Measurements from ENCODE around the gene GRM7.

GRM7 gene

DNA sequence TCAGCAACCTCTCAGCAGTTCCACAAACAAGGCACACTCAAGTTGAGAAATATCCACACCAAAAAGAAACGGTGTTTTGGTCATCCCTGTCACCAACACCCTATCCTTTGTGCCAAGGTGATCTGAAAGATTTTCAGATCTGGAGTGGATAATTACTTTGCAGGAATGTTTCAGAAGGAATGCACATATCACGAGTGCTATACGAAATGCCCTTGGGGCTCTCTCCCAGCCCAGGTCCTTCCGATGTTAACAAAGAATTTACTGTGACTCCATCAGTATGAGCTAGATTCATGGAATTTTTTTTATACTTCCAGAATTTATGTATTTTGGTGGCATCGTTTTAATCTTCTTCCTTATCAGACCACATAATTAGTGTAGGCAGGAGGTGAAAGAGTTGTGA lies 105.0 kb downstream of the GRM7 start:
- DNase-seq (ENCODE audit: low read depth) = no peak

DNA sequence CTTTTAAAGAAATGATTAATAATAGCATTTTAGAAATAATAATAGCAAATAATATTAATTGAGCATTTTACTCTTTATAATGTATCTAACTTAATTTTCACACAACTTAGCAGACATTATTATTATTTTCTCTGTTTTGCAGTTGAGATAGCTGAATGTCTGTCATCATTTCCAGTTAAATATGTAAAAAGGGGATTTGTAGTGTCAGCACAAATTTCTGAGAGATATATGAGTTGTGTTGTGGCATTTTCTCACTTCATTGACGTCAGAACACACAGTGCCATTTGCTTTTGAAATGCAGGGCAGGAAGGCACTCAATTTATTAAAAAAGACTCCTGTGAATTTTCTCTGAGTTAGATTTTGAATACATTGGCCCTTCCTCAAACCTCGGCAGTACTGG lies 111.0 kb downstream of the GRM7 start:
- TF ChIP-seq, protein P1, sequence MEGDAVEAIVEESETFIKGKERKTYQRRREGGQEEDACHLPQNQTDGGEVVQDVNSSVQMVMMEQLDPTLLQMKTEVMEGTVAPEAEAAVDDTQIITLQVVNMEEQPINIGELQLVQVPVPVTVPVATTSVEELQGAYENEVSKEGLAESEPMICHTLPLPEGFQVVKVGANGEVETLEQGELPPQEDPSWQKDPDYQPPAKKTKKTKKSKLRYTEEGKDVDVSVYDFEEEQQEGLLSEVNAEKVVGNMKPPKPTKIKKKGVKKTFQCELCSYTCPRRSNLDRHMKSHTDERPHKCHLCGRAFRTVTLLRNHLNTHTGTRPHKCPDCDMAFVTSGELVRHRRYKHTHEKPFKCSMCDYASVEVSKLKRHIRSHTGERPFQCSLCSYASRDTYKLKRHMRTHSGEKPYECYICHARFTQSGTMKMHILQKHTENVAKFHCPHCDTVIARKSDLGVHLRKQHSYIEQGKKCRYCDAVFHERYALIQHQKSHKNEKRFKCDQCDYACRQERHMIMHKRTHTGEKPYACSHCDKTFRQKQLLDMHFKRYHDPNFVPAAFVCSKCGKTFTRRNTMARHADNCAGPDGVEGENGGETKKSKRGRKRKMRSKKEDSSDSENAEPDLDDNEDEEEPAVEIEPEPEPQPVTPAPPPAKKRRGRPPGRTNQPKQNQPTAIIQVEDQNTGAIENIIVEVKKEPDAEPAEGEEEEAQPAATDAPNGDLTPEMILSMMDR (conservative IDR thresholded peaks at IDR 0.05; ENCODE audit: low read depth, low read length) = no peak
- DNase-seq (ENCODE audit: low read depth) = no peak
- no peak overlapping the region for H3K4me3 ChIP-seq (ENCODE audit: low read length)

More for the DNA sequence above, 105.0 kb downstream of the GRM7 start:
- no peak overlapping the region for H3K4me3 ChIP-seq (ENCODE audit: low read length)
- TF ChIP-seq, protein P1 (conservative IDR thresholded peaks at IDR 0.05; ENCODE audit: low read depth, low read length) = no peak

- TF ChIP-seq, protein P1 (conservative IDR thresholded peaks at IDR 0.05; ENCODE audit: low read depth, low read length) = no peak
- no peak overlapping the region for H3K4me3 ChIP-seq (ENCODE audit: low read length)
- no peak for DNase-seq (ENCODE audit: low read depth)
These were observed 124.9 kb downstream of the GRM7 start for GRCh38 chr3:6985848-6986247.

DNA sequence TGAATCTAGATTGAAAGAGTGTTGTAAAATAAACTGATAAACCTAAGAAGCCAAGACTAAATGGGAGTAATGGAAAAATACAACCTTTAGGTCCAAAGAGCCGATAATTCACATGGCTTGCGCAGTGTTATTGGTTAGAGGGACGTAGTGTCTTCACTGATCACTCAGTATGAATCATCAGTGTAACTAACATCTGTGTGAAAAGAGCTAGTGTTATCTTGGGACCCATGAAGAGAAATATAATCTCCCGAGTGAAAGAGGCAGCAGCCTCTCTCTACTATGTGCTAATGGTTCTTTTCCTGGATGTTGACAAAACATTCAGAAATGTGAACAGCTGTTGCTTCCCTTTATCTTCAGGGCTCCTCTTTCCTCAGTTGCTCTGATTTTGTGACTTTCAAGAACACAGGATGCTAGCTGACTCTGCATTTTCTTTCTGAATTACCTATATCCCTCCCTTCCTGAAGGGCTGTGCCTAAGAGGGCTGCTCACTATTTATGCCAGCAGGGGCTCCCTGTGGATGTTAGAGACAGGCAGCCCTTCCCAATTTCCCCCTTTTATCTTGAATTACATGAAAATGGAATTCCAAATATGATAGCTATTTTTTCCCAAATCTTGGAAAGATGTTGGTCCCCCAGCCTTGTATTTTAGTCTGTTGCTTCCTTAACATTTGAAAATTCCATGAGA lies 128.8 kb downstream of the GRM7 start:
- TF ChIP-seq, protein P1 (conservative IDR thresholded peaks at IDR 0.05; ENCODE audit: low read depth, low read length) = no peak
- no peak overlapping the region for H3K4me3 ChIP-seq (ENCODE audit: low read length)
- no peak for DNase-seq (ENCODE audit: low read depth)

DNA sequence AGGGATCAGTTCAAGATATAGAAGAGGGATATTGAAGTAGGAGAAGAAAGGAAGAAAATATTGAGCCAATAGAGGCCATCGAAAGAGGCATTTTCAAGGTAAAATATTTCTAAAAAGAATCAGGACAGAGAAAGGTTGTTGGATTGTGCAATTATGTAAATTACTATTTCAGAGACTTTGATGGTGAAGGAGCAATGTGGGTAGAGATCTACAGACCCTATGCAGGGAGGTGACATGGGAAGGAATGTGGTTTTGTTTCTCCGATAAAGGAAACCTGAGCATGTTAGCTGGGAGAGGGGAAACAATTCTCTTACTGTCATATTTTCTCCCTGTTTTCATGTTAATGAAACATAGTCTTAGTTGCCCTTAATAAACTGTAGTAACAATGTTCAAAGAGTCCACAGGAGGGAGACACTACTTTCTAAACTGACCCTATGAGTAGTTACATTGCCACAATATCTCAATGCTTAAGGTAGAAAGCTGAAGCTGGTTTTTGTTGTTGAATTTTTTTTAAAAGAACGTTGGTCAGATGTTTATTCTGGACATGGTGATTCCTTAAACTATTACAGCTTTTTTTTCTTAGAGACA lies 133.3 kb downstream of the GRM7 start:
- no peak for DNase-seq (ENCODE audit: low read depth)
- TF ChIP-seq, protein P1 (conservative IDR thresholded peaks at IDR 0.05; ENCODE audit: low read depth, low read length) = no peak
- no peak overlapping the region for H3K4me3 ChIP-seq (ENCODE audit: low read length)

DNA sequence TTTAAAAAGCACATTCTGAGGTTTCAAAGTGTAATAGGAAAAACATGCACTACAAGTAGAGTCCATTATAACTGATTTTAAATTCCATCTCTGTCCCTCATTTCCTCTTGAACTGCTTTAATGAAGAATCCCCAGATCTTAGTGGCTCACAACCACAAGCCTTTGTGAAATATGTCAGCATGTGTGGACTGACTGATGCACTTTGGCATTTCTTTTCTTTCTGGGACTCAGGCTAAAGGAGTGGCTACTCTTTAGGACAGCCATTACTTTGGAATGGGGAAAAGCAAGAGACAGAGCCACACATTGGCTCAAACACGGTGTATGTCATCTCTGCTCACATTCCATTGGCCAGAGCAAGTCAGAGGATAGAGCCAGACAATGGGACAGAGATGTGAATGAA lies 139.6 kb downstream of the GRM7 start:
- H3K4me3 ChIP-seq (ENCODE audit: low read length) = no peak overlapping the region
- TF ChIP-seq, protein P1 (conservative IDR thresholded peaks at IDR 0.05; ENCODE audit: low read depth, low read length) = no peak
- no peak for DNase-seq (ENCODE audit: low read depth)

DNA sequence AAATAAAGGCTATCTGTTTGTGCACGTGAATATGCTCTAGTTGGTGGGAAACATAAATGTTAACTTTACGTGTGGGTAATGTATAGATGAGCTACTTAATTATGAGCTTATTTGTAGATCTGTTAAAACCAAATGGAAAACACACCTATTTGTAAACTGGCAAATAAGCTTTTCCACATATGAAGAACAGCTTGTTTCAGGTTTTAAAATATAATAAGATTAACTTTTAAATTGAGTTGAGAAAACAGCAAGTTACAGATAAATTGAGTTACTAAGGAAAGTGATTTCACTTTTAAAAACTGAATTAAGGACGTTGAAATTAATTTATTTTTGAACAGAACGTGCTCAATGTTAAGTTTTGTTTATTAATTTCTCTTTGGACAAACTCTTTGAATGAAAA lies 140.5 kb downstream of the GRM7 start:
- TF ChIP-seq, protein P1 (conservative IDR thresholded peaks at IDR 0.05; ENCODE audit: low read depth, low read length) = no peak
- no peak for DNase-seq (ENCODE audit: low read depth)
- H3K4me3 ChIP-seq (ENCODE audit: low read length) = no peak overlapping the region
